Right lobe of liver (tissue), 4 donors: ENCODE data around the gene SLC6A7.

Source experiments
- POLR2A ChIP-seq: fragments of 450-650 bp; IDR thresholded peaks from one replicate; pipeline ENCODE4 v1.6.1; 2017; ENCODE audit warnings: antibody characterized with exemption, mild to moderate bottlenecking
- TF ChIP-seq, protein P1 (sequence below), 4 donors: fragments of 200-600 bp in 3 of 4; fragments of 450-650 bp in 1 of 4; IDR thresholded peaks; one replicate each; pipeline versions ENCODE4 v1.5.1 to v1.8.0; 2016 to 2022; ENCODE audit warnings: antibody characterized with exemption in 4 of 4, mild to moderate bottlenecking in 2 of 4
- donor health status: DM: no; HTN: no; CAD: no.
- donor health status: DM: no; HTN: no; CAD: no.
- donor health status: DM: no; HTN: yes; CAD: no.

DNA sequence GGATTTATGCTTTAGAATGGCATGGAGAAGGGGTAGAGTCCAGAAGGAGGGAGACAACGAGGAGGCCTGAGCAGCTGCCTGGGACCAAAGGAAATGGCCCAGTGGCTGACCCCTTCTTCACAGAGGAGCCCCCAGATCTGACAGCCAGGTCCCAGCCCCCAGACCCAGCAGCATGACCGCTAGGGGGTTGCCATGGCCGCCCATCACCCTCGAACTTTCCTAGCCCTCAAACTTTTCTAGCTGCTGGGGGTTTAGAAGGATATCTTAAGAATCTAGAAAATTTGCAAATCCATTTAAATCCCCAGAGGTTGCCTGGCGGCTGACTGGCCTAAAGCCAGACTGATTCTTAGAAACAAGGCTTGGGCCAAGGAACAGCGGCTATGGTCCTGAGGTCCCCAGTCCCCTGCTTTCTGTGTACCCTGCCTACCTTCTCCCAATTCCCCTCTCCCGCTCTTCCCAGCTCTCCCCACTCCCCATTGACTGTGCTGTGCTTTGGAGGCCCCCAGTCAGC is 35.2 kb upstream of the SLC6A7 start:
- TF ChIP-seq, protein P1, sequence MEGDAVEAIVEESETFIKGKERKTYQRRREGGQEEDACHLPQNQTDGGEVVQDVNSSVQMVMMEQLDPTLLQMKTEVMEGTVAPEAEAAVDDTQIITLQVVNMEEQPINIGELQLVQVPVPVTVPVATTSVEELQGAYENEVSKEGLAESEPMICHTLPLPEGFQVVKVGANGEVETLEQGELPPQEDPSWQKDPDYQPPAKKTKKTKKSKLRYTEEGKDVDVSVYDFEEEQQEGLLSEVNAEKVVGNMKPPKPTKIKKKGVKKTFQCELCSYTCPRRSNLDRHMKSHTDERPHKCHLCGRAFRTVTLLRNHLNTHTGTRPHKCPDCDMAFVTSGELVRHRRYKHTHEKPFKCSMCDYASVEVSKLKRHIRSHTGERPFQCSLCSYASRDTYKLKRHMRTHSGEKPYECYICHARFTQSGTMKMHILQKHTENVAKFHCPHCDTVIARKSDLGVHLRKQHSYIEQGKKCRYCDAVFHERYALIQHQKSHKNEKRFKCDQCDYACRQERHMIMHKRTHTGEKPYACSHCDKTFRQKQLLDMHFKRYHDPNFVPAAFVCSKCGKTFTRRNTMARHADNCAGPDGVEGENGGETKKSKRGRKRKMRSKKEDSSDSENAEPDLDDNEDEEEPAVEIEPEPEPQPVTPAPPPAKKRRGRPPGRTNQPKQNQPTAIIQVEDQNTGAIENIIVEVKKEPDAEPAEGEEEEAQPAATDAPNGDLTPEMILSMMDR (IDR thresholded peaks at IDR 0.05), result no peak
- TF ChIP-seq POLR2A, result no peak
